GM12891 (cell line): Measurements from ENCODE around the gene RDH8.

Experiments used
- DNase-seq: peaks from one replicate; pipeline ENCODE4 v3.0.0; 2011; ENCODE audit warnings: low spot score; ENCODE audit not compliant: insufficient read length
- FAIRE-seq: peaks from 2 replicates; lab custom pipeline; 2011; peaks lifted over from hg19 to GRCh38; lab: Jason Lieb, UNC
- PAX5 ChIP-seq: IDR thresholded peaks from 2 replicates; pipeline ENCODE4 v1.6.1; 2011; ENCODE audit warnings: low read length, moderate library complexity, mild to moderate bottlenecking; ENCODE audit not compliant: insufficient read depth, severe bottlenecking
- POLR2A ChIP-seq: IDR thresholded peaks from 2 replicates; pipeline ENCODE4 v1.6.1; 2011; ENCODE audit warnings: low read depth, low read length, control low read depth
- POLR2AphosphoS5 ChIP-seq: IDR thresholded peaks from 2 replicates; pipeline ENCODE4 v1.6.1; 2011; ENCODE audit warnings: low read depth, low read length, control low read depth
- POU2F2 ChIP-seq: IDR thresholded peaks from 2 replicates; pipeline ENCODE4 v1.6.1; 2011; ENCODE audit warnings: low read depth, mild to moderate bottlenecking, control low read depth, low read length, moderate library complexity
- SPI1 ChIP-seq: IDR thresholded peaks from 2 replicates; pipeline ENCODE4 v1.6.1; 2011; ENCODE audit warnings: low read depth, low read length, control low read depth
- TAF1 ChIP-seq: IDR thresholded peaks from 2 replicates; pipeline ENCODE4 v1.6.1; 2011; ENCODE audit warnings: low read depth, low read length, control low read depth

RDH8 gene

GRCh38 chr19:9986787-9987281 lies 26.4 kb upstream of the RDH8 start:
- no peak for DNase-seq
- TF ChIP-seq TAF1 = no peak
- TF ChIP-seq SPI1 = no peak
- TF ChIP-seq POLR2AphosphoS5 = no peak
- FAIRE-seq = no peak

- TF ChIP-seq POLR2AphosphoS5 = no peak
- TF ChIP-seq TAF1 = no peak
- no peak for TF ChIP-seq SPI1
- TF ChIP-seq PAX5 = no peak
- no peak for TF ChIP-seq POU2F2
- no peak for TF ChIP-seq POLR2A
- FAIRE-seq (no peak), DNase-seq (no peak)
Observed at GRCh38 chr19:9989504-9989903, 23.8 kb upstream of the RDH8 start.

- no peak for DNase-seq
- peak; percentile 31; the same call in 1 of the 2 replicates for TF ChIP-seq SPI1
- no peak for TF ChIP-seq POLR2A
- FAIRE-seq = no peak
Observed at GRCh38 chr19:9991425-9992191, 21.7 kb upstream of the RDH8 start.

- TF ChIP-seq SPI1 = peak; percentile 63
- TF ChIP-seq PAX5 = no peak
- FAIRE-seq (no peak), DNase-seq (no peak)
Observed at GRCh38 chr19:9995084-9995483, 18.2 kb upstream of the RDH8 start.

- TF ChIP-seq PAX5 (no peak), POLR2A (no peak), SPI1 (no peak), TAF1 (no peak), POU2F2 (no peak), POLR2AphosphoS5 (no peak)
- no peak for DNase-seq
- no peak for FAIRE-seq
Observed at GRCh38 chr19:9995999-9996398, 17.3 kb upstream of the RDH8 start.

GRCh38 chr19:9996541-9996940 lies 16.7 kb upstream of the RDH8 start:
- DNase-seq = no peak
- no peak for FAIRE-seq
- TF ChIP-seq SPI1 (no peak), POLR2AphosphoS5 (no peak), POLR2A (no peak), PAX5 (no peak), TAF1 (no peak), POU2F2 (no peak)

- DNase-seq (peak; percentile 74), FAIRE-seq (peak; percentile 51)
- no peak for TF ChIP-seq POU2F2
- no peak for TF ChIP-seq POLR2A
- no peak for TF ChIP-seq SPI1
- no peak for TF ChIP-seq POLR2AphosphoS5
- TF ChIP-seq PAX5 = no peak
- no peak for TF ChIP-seq TAF1
Observed at GRCh38 chr19:10000171-10000826, 13.0 kb upstream of the RDH8 start.

- no peak for TF ChIP-seq SPI1
- TF ChIP-seq POLR2AphosphoS5 = no peak
- no peak for TF ChIP-seq POU2F2
- no peak for TF ChIP-seq TAF1
- TF ChIP-seq PAX5 = no peak
- no peak for TF ChIP-seq POLR2A
- no peak for FAIRE-seq
- DNase-seq = no peak
Observed at GRCh38 chr19:10001899-10002298, 11.4 kb upstream of the RDH8 start.

GRCh38 chr19:10003271-10003670 lies 10.0 kb upstream of the RDH8 start:
- DNase-seq (no peak), FAIRE-seq (no peak)
- TF ChIP-seq TAF1 = no peak
- no peak for TF ChIP-seq PAX5

GRCh38 chr19:10004617-10005016 lies 8.7 kb upstream of the RDH8 start:
- TF ChIP-seq TAF1 = no peak
- TF ChIP-seq POU2F2 = no peak
- TF ChIP-seq POLR2A = no peak
- TF ChIP-seq SPI1 = no peak
- TF ChIP-seq POLR2AphosphoS5 = no peak
- DNase-seq = no peak
- no peak for FAIRE-seq
